HCT116 (cell line): ENCODE data around the gene APBA2. TPM values are rescaled to one million over a fixed set of nuclear protein-coding genes. Genes with fewer than 3 reads are reported as not detected.

Source experiments
- ATAC-seq: fragments of 200-7000 bp; cut with Tn5 transposase; 2 replicates; pipeline ENCODE4 v1.9.1; 2020; ENCODE audit warnings: mild to moderate bottlenecking, moderate library complexity
- BruUV-seq: library from RNA; stranded (reverse); fragments of 400-500 nt; replicated peaks from 2 replicates; lab custom pipeline; 2021; lab: Mats Ljungman, UMichigan
- CTCF ChIA-PET: fragments of 300-600 bp; sonication (Branson Sonifier 250); formaldehyde crosslinking; loops from one replicate; lab custom pipeline; 2021; ENCODE audit warnings: antibody characterized with exemption; lab: Charles Lee
- POLR2A ChIA-PET: fragments of 300-600, 350-600 bp; sonication (Branson Sonifier 250); formaldehyde crosslinking; loops from one replicate; lab custom pipeline; 2021; ENCODE audit warnings: antibody characterized with exemption; lab: Charles Lee
- RAD21 ChIA-PET, 2 experiments: fragments of 300-600 bp; sonication (Branson Sonifier 250); formaldehyde crosslinking; loops; one replicate each; lab custom pipeline; 2023; ENCODE audit warnings: low total read pairs in 2 of 2; ENCODE audit not compliant: uncharacterized antibody in 2 of 2, unreplicated experiment in 2 of 2, low non-redundant PET in 1 of 2; lab: Charles Lee
- DNase-seq: peaks from one replicate; pipeline ENCODE4 v3.0.0-alpha.2; 2010; ENCODE audit warnings: low read depth, low spot score
- H2AFZ ChIP-seq: fragments of 200-600 bp; shearing (Covaris generic), sonication (generic); 2 replicates; pipeline ENCODE4 v1.6.1; 2017; ENCODE audit warnings: low read depth, mixed run types, mixed read lengths, antibody characterized with exemption, low read length; ENCODE audit not compliant: poor library complexity, severe bottlenecking
- H3K27ac ChIP-seq: 2 replicates; pipeline ENCODE4 v1.5.1; 2012; ENCODE audit warnings: low read depth, low read length
- H3K27me3 ChIP-seq: fragments of 200-600 bp; sonication (generic); 2 replicates; pipeline ENCODE4 v1.6.1; 2016; ENCODE audit warnings: mixed run types, low read length, mixed read lengths; ENCODE audit not compliant: insufficient read depth
- H3K36me3 ChIP-seq, 2 experiments: fragments of 200-500 bp in 1 of 2; fragments of 200-600 bp in 1 of 2; sonication (Bioruptor generic) in 1 of 2; sonication (generic) in 1 of 2; 2 replicates each; pipeline versions ENCODE4 v1.5.1 to v1.6.1; 2014 to 2016; ENCODE audit warnings: low read length in 2 of 2, inconsistent platforms in 1 of 2, mixed read lengths in 1 of 2, mixed run types in 1 of 2; ENCODE audit not compliant: insufficient read depth in 2 of 2, control insufficient read depth in 1 of 2
- H3K4me1 ChIP-seq, 2 experiments: fragments of 200-600 bp in 1 of 2; sonication (generic) in 1 of 2; 2 replicates each; pipeline versions ENCODE4 v1.5.1 to v1.6.1; 2012 to 2017; ENCODE audit warnings: low read length in 2 of 2, inconsistent platforms in 1 of 2, mild to moderate bottlenecking in 1 of 2, mixed read lengths in 1 of 2, mixed run types in 1 of 2, moderate library complexity in 1 of 2; ENCODE audit not compliant: insufficient read depth in 2 of 2, control insufficient read depth in 1 of 2
- H3K4me2 ChIP-seq: fragments of 200-600 bp; sonication (generic); 2 replicates; pipeline ENCODE4 v1.6.1; 2017; ENCODE audit warnings: mixed run types, low read length, mixed read lengths
- H3K4me3 ChIP-seq, 2 experiments: fragments of 200-600 bp in 1 of 2; sonication (generic) in 1 of 2; replicated peaks in 1 of 2; 2 replicates each; pipeline ENCODE4 v1.5.1; 2011 to 2016; ENCODE audit warnings: low read length in 2 of 2, control low read depth in 1 of 2, low read depth in 1 of 2, mild to moderate bottlenecking in 1 of 2, mixed read lengths in 1 of 2, mixed run types in 1 of 2
- H3K79me2 ChIP-seq: fragments of 200-600 bp; sonication (generic); 2 replicates; pipeline ENCODE4 v1.6.1; 2017; ENCODE audit warnings: mild to moderate bottlenecking, mixed run types, low read length, moderate library complexity, mixed read lengths; ENCODE audit not compliant: insufficient read depth
- H3K9ac ChIP-seq: fragments of 200-600 bp; sonication (generic); 2 replicates; pipeline ENCODE4 v1.6.1; 2016; ENCODE audit warnings: low read length, mixed read lengths
- H3K9me2 ChIP-seq: fragments of 200-600 bp; sonication (generic), shearing (Covaris generic); 2 replicates; pipeline ENCODE4 v1.6.1; 2017; ENCODE audit warnings: mixed run types, mild to moderate bottlenecking, moderate library complexity; ENCODE audit not compliant: insufficient read depth
- H3K9me3 ChIP-seq, 2 experiments: fragments of 200-500 bp in 1 of 2; fragments of 200-600 bp in 1 of 2; sonication (Bioruptor generic) in 1 of 2; sonication (generic) in 1 of 2; 2 replicates each; pipeline ENCODE4 v1.6.1; 2014 to 2017; ENCODE audit warnings: low read length in 2 of 2, mixed read lengths in 2 of 2, inconsistent platforms in 1 of 2, low read depth in 1 of 2, mild to moderate bottlenecking in 1 of 2, mixed run types in 1 of 2, moderate library complexity in 1 of 2; ENCODE audit not compliant: control insufficient read depth in 1 of 2, insufficient read depth in 1 of 2
- H4K20me1 ChIP-seq: fragments of 200-600 bp; sonication (generic), shearing (Covaris generic); 2 replicates; pipeline ENCODE4 v1.6.1; 2017; ENCODE audit warnings: mixed run types, mild to moderate bottlenecking, moderate library complexity; ENCODE audit not compliant: insufficient read depth
- ATF3 ChIP-seq: IDR thresholded peaks from 2 replicates; pipeline ENCODE4 v1.6.1; 2012
- CBX3 ChIP-seq: IDR thresholded peaks from 2 replicates; pipeline ENCODE4 v1.6.1; 2012; ENCODE audit warnings: low read depth
- EGR1 ChIP-seq: IDR thresholded peaks from 2 replicates; pipeline ENCODE4 v1.6.1; 2012; ENCODE audit warnings: low read depth
- ELF1 ChIP-seq: IDR thresholded peaks from 2 replicates; pipeline ENCODE4 v1.6.1; 2012; ENCODE audit warnings: low read depth, borderline replicate concordance
- EZH2 ChIP-seq: fragments of 200-600 bp; sonication (generic); IDR thresholded peaks from 2 replicates; pipeline ENCODE4 v1.6.1; 2017; ENCODE audit warnings: antibody characterized with exemption, mixed run types
- EZH2phosphoT487 ChIP-seq: fragments of 200-600 bp; IDR thresholded peaks from 2 replicates; pipeline ENCODE4 v1.6.1; 2018; ENCODE audit warnings: antibody characterized with exemption, borderline replicate concordance
- FOSL1 ChIP-seq: IDR thresholded peaks from 2 replicates; pipeline ENCODE4 v1.6.1; 2012; ENCODE audit warnings: low read depth
- JUND ChIP-seq: IDR thresholded peaks from 2 replicates; pipeline ENCODE4 v1.6.1; 2012
- POLR2A ChIP-seq: IDR thresholded peaks from 2 replicates; pipeline ENCODE4 v1.7.0; 2011; ENCODE audit warnings: borderline replicate concordance; ENCODE audit not compliant: insufficient read depth, insufficient read length; ENCODE audit errors: extremely low read depth
- POLR2AphosphoS5 ChIP-seq: IDR thresholded peaks from 2 replicates; pipeline ENCODE4 v1.6.1; 2011; ENCODE audit warnings: mild to moderate bottlenecking, low read depth, low read length, moderate library complexity
- RAD21 ChIP-seq: IDR thresholded peaks from 2 replicates; pipeline ENCODE4 v1.6.1; 2012; ENCODE audit warnings: low read depth, mild to moderate bottlenecking
- SIN3A ChIP-seq: IDR thresholded peaks from 2 replicates; pipeline ENCODE4 v1.6.1; 2012; ENCODE audit warnings: low read depth
- TCF7L2 ChIP-seq: IDR thresholded peaks from 2 replicates; pipeline ENCODE4 v1.7.0; 2011; ENCODE audit warnings: borderline replicate concordance, inconsistent platforms; ENCODE audit not compliant: insufficient read depth, insufficient read length; ENCODE audit errors: extremely low read depth
- YY1 ChIP-seq: IDR thresholded peaks from 2 replicates; pipeline ENCODE4 v1.6.1; 2011; ENCODE audit warnings: low read length, low read depth, moderate library complexity, mild to moderate bottlenecking; ENCODE audit not compliant: insufficient replicate concordance; ENCODE audit errors: extremely low read depth
- ZFX ChIP-seq: fragments of 450-650 bp; IDR thresholded peaks from 2 replicates; pipeline ENCODE4 v1.6.1; 2017
- ZNF274 ChIP-seq: fragments of 200-500 bp; sonication (Bioruptor generic); IDR thresholded peaks from 2 replicates; pipeline ENCODE4 v1.6.1; 2014; ENCODE audit warnings: mild to moderate bottlenecking, low read depth, low read length, inconsistent platforms
- intact Hi-C: fragments of 100-400 bp; cut with micrococcal nuclease; formaldehyde crosslinking; loops from 2 replicates; pipeline ENCODE4 v1.10.0; 2022
- total RNA-seq: library from RNA; stranded (reverse); gene quantifications from one replicate; pipeline ENCODE4 v1.2.1, GENCODE V29; 2021; ENCODE audit not compliant: unreplicated experiment
- TF ChIP-seq, protein P1 (sequence below): IDR thresholded peaks from 2 replicates; pipeline ENCODE4 v1.6.1; 2012
- TF ChIP-seq, protein P2 (sequence below): IDR thresholded peaks from 2 replicates; pipeline ENCODE4 v1.6.1; 2012; ENCODE audit warnings: low read depth

Gene APBA2
- total RNA-seq, 1 experiment from 2014 or later, result 0.47 TPM

DNA sequence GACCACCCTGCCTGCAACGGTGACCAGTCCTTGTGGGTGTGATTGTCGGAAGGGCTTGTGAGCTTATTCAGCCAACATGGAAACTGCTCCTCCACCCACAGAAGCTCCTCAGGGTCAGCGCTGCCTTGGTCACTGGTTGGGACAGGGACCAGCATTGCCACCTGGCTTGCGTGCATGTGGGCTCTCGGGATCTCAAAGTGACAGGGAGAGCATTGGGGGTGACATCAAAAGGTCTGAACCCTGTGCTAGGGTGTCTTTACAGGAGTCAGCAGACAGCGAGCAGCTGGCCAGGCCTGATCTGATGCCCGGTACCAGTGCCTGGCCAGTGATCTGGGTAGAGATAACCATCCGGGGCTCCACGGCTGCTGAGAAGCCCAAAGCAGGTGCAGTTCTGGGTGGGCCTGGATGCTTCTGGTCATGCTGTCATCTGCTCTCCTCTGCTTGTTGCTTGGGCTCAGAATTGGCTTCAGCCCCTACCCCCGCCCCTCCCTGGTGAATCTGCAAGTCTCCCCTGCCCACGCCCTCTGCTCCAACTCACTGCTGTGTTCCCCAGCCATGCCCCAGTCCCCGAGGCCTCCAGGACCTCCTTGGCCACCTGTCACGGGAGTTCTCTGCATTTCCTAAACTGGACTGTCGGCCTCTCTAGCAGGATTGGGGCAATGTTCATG is 249.0 kb downstream of the APBA2 start:
- ChIA-PET CTCF (interaction anchor here (1.0 kb wide), 1 partner anchor 33 kb away, joined by 3 read pairs; no protein-coding TSS in a partner anchor), RAD21 (no interaction called here)
- BruUV-seq, result no TSS peak

DNA sequence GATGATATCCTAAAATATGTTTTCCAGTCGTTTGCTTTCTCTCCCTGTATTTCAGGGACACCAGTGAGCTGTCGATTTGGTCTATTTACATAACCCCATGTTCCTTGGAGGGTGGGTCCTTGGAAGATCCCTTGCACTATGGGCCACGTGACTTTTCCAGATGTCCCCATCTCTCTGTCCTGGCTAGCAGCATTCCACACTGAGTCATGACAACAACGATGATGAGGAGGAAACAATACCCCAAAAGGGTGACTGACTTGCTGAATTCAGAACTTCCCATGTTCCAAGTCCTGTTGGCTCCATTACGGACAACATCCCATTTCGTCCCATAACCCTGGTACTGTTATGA is 249.5 kb downstream of the APBA2 start:
- Histone ChIP-seq H3K9me3 (no peaks in the 10 kb centered on the region), H3K4me3 (no peak overlapping the region), H3K4me1 (peaks cover 2 to 8% of the 10 kb centered on the region in 2 experiments; a peak in 1 of 4 replicates), H3K79me2 (no peaks in the 10 kb centered on the region), H3K27ac (no peak overlapping the region), H2AFZ (no peak overlapping the region), H3K36me3 (no peaks in the 10 kb centered on the region), H3K27me3 (peaks cover 15% of the 10 kb centered on the region), H3K9ac (no peak overlapping the region), H3K9me2 (no peaks in the 10 kb centered on the region), H4K20me1 (no peaks in the 10 kb centered on the region), H3K4me2 (no peak overlapping the region)
- BruUV-seq, result no TSS peak
- ATAC-seq (no peak), DNase-seq (no peak)
- TF ChIP-seq YY1 (no peak), CBX3 (no peak), JUND (no peak), RAD21 (no peak), ZNF274 (no peak), TCF7L2 (no peak), EZH2 (no peak), ELF1 (no peak), POLR2A (no peak), POLR2AphosphoS5 (no peak), ATF3 (no peak), EZH2phosphoT487 (no peak), FOSL1 (no peak), ZFX (no peak), EGR1 (no peak)
- TF ChIP-seq, protein P1, sequence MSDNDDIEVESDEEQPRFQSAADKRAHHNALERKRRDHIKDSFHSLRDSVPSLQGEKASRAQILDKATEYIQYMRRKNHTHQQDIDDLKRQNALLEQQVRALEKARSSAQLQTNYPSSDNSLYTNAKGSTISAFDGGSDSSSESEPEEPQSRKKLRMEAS, result no peak
- TF ChIP-seq, protein P2, sequence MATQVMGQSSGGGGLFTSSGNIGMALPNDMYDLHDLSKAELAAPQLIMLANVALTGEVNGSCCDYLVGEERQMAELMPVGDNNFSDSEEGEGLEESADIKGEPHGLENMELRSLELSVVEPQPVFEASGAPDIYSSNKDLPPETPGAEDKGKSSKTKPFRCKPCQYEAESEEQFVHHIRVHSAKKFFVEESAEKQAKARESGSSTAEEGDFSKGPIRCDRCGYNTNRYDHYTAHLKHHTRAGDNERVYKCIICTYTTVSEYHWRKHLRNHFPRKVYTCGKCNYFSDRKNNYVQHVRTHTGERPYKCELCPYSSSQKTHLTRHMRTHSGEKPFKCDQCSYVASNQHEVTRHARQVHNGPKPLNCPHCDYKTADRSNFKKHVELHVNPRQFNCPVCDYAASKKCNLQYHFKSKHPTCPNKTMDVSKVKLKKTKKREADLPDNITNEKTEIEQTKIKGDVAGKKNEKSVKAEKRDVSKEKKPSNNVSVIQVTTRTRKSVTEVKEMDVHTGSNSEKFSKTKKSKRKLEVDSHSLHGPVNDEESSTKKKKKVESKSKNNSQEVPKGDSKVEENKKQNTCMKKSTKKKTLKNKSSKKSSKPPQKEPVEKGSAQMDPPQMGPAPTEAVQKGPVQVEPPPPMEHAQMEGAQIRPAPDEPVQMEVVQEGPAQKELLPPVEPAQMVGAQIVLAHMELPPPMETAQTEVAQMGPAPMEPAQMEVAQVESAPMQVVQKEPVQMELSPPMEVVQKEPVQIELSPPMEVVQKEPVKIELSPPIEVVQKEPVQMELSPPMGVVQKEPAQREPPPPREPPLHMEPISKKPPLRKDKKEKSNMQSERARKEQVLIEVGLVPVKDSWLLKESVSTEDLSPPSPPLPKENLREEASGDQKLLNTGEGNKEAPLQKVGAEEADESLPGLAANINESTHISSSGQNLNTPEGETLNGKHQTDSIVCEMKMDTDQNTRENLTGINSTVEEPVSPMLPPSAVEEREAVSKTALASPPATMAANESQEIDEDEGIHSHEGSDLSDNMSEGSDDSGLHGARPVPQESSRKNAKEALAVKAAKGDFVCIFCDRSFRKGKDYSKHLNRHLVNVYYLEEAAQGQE, result no peak
- intact Hi-C loops, result no loop called here
- ChIA-PET RAD21 (no interaction called here), POLR2A (no interaction called here), CTCF (no interaction called here)

More for the DNA sequence above, 249.0 kb downstream of the APBA2 start:
- intact Hi-C loops, result no loop called here
- Histone ChIP-seq H3K27me3 (peaks cover 16% of the 10 kb centered on the region), H3K9ac (no peak overlapping the region), H3K4me3 (no peak overlapping the region), H4K20me1 (no peaks in the 10 kb centered on the region), H2AFZ (no peak overlapping the region), H3K4me1 (peaks cover 0 to 4% of the 10 kb centered on the region in 2 experiments; a peak in 1 of 4 replicates), H3K36me3 (no peaks in the 10 kb centered on the region), H3K79me2 (no peaks in the 10 kb centered on the region), H3K9me3 (no peaks in the 10 kb centered on the region), H3K9me2 (no peaks in the 10 kb centered on the region), H3K27ac (no peak overlapping the region), H3K4me2 (no peak overlapping the region)
- TF ChIP-seq POLR2AphosphoS5 (no peak), SIN3A (no peak), EZH2phosphoT487 (no peak), FOSL1 (no peak), ELF1 (no peak), EZH2 (no peak)
- DNase-seq (no peak), ATAC-seq (no peak)
- POLR2A ChIA-PET, result no interaction called here
